ENCODE results near the gene CCR3. TPM values are rescaled to one million over a fixed set of nuclear protein-coding genes. Genes with fewer than 3 reads are reported as not detected.

CCR3 gene
- total RNA-seq, 1 experiment from 2014 or later, result 0.22 TPM

DNA sequence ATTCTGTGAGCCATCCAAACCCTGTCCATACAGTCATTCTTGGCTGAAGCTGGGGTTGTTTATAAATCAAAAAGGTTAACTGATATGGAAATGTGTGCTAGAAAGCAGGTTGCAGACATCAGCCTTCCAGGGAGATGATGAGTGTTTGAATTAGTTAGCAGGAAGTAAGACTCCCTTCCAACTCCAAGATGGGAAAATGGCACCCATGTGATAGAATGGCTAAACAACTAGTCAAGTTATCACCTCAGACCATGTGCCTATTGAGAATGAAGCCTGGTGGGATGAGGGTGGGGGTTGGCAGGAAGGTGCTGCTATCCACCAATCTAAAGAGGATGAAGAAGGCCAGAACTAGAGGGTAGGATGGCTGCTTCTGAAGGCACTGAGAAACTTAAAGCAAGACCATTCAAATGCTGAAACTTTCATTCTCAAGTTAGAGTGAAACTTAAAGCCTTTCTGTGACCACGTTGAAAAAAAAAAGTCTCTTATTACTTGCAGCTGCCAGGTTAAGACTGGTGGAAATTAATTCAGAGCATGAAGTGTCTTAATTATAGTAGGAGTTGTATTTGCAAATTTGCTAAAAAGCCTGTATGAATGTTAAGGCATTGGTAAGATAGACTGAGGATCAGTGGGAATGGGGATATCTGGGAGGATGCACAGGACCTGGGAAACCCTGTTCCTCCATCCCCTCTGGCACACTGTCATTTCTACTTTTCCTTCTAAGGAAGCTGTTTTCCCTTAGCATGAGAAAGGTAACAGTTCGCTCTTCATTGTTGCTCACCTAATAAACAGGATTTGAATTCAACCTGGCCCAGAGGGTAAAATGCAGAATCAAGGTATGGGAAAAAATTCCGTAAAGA is 36.8 kb downstream of the CCR3 start:
- Histone ChIP-seq H3K4me3 (ENCODE audit: low read length) (no peak overlapping the region), H3K9me2 (replicated peaks; ENCODE audit: low read length) (no peaks in the 10 kb centered on the region), H3K79me2 (ENCODE audit: low read length) (no peaks in the 10 kb centered on the region), H3F3A (ENCODE audit: low read length, unreplicated experiment) (no peaks in the 10 kb centered on the region), H3K27ac (ENCODE audit: low read length) (no peak overlapping the region), H3K4me2 (ENCODE audit: low read length) (no peak overlapping the region), H2AFZ (ENCODE audit: low read length) (no peak overlapping the region), H3K27me3 (ENCODE audit: low read length) (no peaks in the 10 kb centered on the region), H3K9me3 (ENCODE audit: low read length) (peaks cover 8% of the 10 kb centered on the region; the same call in 1 of the 2 replicates), H3K9ac (ENCODE audit: low read length) (no peak overlapping the region), H4K20me1 (ENCODE audit: low read length) (no peaks in the 10 kb centered on the region), H3K36me3 (ENCODE audit: low read depth, low read length) (no peaks in the 10 kb centered on the region), H3K4me1 (ENCODE audit: insufficient read depth, low read length) (peaks cover 9% of the 10 kb centered on the region; the same call in 1 of the 2 replicates)
- POLR2A ChIA-PET (ENCODE audit: unreplicated experiment), result no interaction called here
- DNase-seq (no peak), ATAC-seq (no peak)
- intact Hi-C loops (cut with micrococcal nuclease), result no loop called here
- no TSS peak for BruUV-seq (replicated peaks)
- CTCF ChIA-PET, result no interaction called here
- TF ChIP-seq EZH2phosphoT487 (IDR thresholded peaks at IDR 0.05; ENCODE audit: borderline replicate concordance, low read length) (no peak), EZH2 (IDR thresholded peaks at IDR 0.05; ENCODE audit: low read length, unreplicated experiment) (no peak), CTCF (conservative IDR thresholded peaks at IDR 0.05; ENCODE audit: low read depth, low read length) (no peak)

GRCh38 chr3:46280105-46280797 is 38.0 kb downstream of the CCR3 start:
- H3F3A ChIP-seq (ENCODE audit: low read length, unreplicated experiment), result no peaks in the 10 kb centered on the region
- CTCF ChIA-PET, result no interaction called here
- H3K4me3 ChIP-seq (ENCODE audit: low read length), result no peak overlapping the region
- no peaks in the 10 kb centered on the region for H4K20me1 ChIP-seq (ENCODE audit: low read length)
- no peaks in the 10 kb centered on the region for H3K79me2 ChIP-seq (ENCODE audit: low read length)
- POLR2A ChIA-PET (ENCODE audit: unreplicated experiment), result interaction anchor here (0.6 kb wide), 1 partner anchor 98 kb away, joined by 5 read pairs; no protein-coding TSS in a partner anchor
- TF ChIP-seq EZH2phosphoT487 (IDR thresholded peaks at IDR 0.05; ENCODE audit: borderline replicate concordance, low read length) (no peak), EZH2 (IDR thresholded peaks at IDR 0.05; ENCODE audit: low read length, unreplicated experiment) (no peak), CTCF (conservative IDR thresholded peaks at IDR 0.05; ENCODE audit: low read depth, low read length) (no peak)
- DNase-seq, result peak; percentile 94
- H3K4me2 ChIP-seq (ENCODE audit: low read length), result no peak overlapping the region
- no peak overlapping the region for H3K27ac ChIP-seq (ENCODE audit: low read length)
- H2AFZ ChIP-seq (ENCODE audit: low read length), result no peak overlapping the region
- H3K9ac ChIP-seq (ENCODE audit: low read length), result no peak overlapping the region
- H3K27me3 ChIP-seq (ENCODE audit: low read length), result no peaks in the 10 kb centered on the region
- peak; percentile 89 for ATAC-seq
- intact Hi-C loops (cut with micrococcal nuclease), result no loop called here
- no TSS peak for BruUV-seq (replicated peaks)
- peaks cover 8% of the 10 kb centered on the region; the same call in 1 of the 2 replicates for H3K9me3 ChIP-seq (ENCODE audit: low read length)
- H3K36me3 ChIP-seq (ENCODE audit: low read depth, low read length), result no peaks in the 10 kb centered on the region
- H3K4me1 ChIP-seq (ENCODE audit: insufficient read depth, low read length), result peaks cover 15% of the 10 kb centered on the region; the same call in 1 of the 2 replicates
- no peaks in the 10 kb centered on the region for H3K9me2 ChIP-seq (replicated peaks; ENCODE audit: low read length)
